Activated T-helper 1 cell treated with anti-CD3 and anti-CD28 coated beads, Interleukin-2, amount 50 U/mL, for 16 hours (primary cell): ENCODE results near the gene BASP1.
"Not testable (repeated sequence)": the region's sequence is repeated elsewhere in the genome, so short reads cannot be mapped to it uniquely, and the experiment has no call there.

Experiments
- DNase-seq, 2 donors: peaks; one replicate each; pipeline ENCODE4 v3.0.0-alpha.2; 2020; ENCODE audit warnings: low read depth in 1 of 2, low spot score in 1 of 2

The BASP1 gene

GRCh38 chr5:17252543-17252942, 35.1 kb downstream of the BASP1 start:
- DNase-seq, result no peak

GRCh38 chr5:17255471-17256021, 38.1 kb downstream of the BASP1 start:
- no peak for DNase-seq

GRCh38 chr5:17256171-17256570, 38.7 kb downstream of the BASP1 start:
- DNase-seq, result no peak

- DNase-seq, result no peak
These were observed 39.4 kb downstream of the BASP1 start for GRCh38 chr5:17256839-17257238.

- DNase-seq, result no peak
These were observed 40.4 kb downstream of the BASP1 start for GRCh38 chr5:17257705-17258273.

- DNase-seq, result no peak
These were observed 41.0 kb downstream of the BASP1 start for GRCh38 chr5:17258431-17258830.

GRCh38 chr5:17259012-17259411, 41.6 kb downstream of the BASP1 start:
- DNase-seq, result not testable (repeated sequence)

GRCh38 chr5:17259630-17260257, 42.3 kb downstream of the BASP1 start:
- DNase-seq, result no peak

- no peak for DNase-seq
These were observed 43.1 kb downstream of the BASP1 start for GRCh38 chr5:17260549-17260948.

GRCh38 chr5:17261075-17261474, 43.6 kb downstream of the BASP1 start:
- no peak for DNase-seq

GRCh38 chr5:17265041-17265440, 47.6 kb downstream of the BASP1 start:
- DNase-seq, result no peak

- DNase-seq, result no peak
These were observed 49.7 kb downstream of the BASP1 start for GRCh38 chr5:17267106-17267505.

GRCh38 chr5:17269201-17269600, 51.8 kb downstream of the BASP1 start:
- no peak for DNase-seq

GRCh38 chr5:17272111-17272510, 54.7 kb downstream of the BASP1 start:
- no peak for DNase-seq

- DNase-seq, result no peak
These were observed 58.1 kb downstream of the BASP1 start for GRCh38 chr5:17275289-17276158.

- no peak for DNase-seq
These were observed 59.0 kb downstream of the BASP1 start for GRCh38 chr5:17276445-17276844.

GRCh38 chr5:17277907-17278306, 60.5 kb downstream of the BASP1 start:
- DNase-seq, result no peak

GRCh38 chr5:17278931-17279330, 61.5 kb downstream of the BASP1 start:
- DNase-seq, result no peak

GRCh38 chr5:17279487-17279886, 62.1 kb downstream of the BASP1 start:
- DNase-seq, result no peak

GRCh38 chr5:17282283-17283120, 65.1 kb downstream of the BASP1 start:
- no peak for DNase-seq

GRCh38 chr5:17283121-17283415, 65.6 kb downstream of the BASP1 start:
- no peak for DNase-seq
